Right forelimb (tissue), 1 donor: ENCODE data around the gene PKNOX2.

Experiments used
- DNase-seq: peaks from one replicate; pipeline ENCODE4 v3.0.0-alpha.2; 2018

The PKNOX2 gene

DNA sequence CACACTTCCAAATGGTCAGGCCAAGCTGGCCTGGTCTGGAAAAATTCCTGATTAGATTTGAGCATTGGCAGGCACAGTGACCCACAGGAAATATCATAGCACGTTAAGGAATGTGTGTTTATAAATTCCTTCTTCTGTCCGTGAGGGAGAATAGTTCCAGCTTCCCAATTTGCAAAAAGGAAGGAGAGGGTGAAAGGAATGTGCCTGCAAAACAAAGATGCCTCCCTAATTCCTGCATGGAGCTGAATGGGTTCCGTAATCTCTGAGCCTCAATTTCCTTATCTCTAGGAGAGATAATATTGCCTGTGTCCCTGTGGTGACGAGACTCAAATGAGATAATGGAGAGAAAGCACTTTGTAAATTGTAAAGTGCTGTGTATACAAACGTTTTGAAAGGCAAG is 226.4 kb downstream of the PKNOX2 start:
- DNase-seq, result no peak

GRCh38 chr11:125393331-125393730 is 228.8 kb downstream of the PKNOX2 start:
- no peak for DNase-seq

DNA sequence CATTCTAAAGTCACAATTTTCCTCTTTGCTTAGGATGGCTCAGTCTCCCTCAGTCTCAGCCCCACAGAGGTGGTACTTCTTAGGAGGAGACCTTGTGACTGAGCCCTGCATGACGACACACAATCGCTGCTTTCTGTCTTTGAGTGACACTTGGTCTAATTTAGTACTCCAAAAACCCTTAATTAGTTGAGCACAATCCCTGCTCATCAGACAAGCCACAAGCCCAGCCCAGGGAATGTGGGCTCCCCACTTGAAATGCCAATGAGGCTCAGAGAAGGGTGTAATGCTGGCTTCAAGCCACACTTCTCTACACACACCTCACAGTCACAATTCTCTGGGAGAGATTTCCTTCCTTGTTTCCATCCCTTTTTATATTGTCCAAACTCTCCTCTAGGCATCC is 229.7 kb downstream of the PKNOX2 start:
- no peak for DNase-seq

GRCh38 chr11:125397421-125397820 is 232.9 kb downstream of the PKNOX2 start:
- no peak for DNase-seq

DNA sequence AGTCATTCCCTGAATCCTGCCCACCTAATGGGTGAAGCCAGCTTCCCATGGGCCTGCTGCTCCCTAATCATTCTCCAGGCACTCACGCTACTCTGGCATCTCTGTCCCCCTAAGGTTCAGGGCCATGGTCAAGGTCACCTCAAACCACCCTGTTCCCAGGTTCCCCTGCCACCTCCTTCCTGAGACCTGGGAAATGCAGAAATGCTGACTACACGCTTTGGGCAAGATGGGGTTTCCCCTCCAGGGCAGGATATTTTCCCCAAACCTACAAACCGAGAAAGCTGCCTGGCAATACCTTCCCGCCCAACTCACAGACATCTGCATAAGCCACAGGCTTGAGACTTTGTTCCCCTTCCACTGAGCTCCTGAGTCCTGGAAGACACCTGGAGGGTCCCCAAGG is 233.9 kb downstream of the PKNOX2 start:
- no peak for DNase-seq

- no peak for DNase-seq
Observed at GRCh38 chr11:125398994-125399640, 234.6 kb downstream of the PKNOX2 start.

DNA sequence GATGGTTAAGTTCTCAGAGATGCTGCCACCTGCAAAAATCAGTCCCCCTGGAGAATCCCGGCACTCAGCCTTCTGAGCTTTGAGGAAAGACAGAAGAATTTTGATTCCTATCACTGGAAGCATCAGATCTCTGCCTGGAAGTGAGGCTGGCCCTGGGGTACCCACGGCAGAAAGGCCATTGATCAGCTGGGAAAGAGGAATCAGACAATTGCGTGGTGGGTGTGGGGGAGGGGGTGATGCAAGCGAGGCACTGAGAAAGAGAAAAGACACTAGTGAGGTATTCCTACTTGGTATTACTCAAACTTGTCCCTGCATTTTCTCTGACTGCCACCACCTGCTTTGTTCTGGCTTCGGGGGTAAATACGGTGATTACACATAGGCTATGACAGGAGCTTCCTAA is 235.4 kb downstream of the PKNOX2 start:
- DNase-seq, result no peak

DNA sequence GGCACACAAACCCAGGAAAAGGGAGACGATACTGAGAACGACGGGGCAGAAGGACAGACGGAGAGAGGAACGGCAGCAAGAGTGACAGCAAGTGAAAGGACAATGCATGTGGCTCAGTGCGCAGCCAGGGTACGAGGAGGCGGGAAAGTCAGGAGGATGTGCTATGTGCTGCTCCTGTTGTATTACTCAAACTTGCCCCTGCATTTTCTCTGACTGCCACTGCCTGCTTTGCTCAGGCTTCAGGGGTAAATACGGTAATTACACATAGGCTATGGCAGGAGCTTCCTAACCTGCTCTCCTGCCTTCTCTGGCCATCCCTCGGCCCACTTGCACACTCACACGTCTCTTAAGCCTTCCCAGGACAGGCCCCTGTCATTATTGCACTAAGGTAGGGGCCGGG is 236.7 kb downstream of the PKNOX2 start:
- no peak for DNase-seq

DNA sequence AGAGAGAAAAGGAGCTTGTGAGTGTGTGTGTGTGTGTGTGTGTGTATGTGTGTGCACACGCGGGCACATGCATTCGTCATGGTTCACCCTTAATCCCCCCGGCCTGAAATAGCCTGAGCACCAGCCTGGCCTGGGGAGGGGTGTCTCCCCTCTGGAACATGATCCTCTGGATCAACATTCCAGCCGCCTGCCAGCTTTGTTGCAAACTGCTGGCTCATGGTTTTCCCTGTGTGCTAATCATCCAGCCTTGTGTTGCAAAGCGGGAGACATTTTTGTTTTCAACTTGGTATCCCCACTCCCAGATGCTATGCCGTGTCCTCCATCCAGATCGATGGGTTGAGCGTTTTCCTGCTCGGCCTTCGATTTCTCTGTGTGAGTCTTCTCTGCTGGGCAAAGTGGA is 237.2 kb downstream of the PKNOX2 start:
- peak; percentile 72 for DNase-seq

- no peak for DNase-seq
Observed at GRCh38 chr11:125402435-125402834, 237.9 kb downstream of the PKNOX2 start.

DNA sequence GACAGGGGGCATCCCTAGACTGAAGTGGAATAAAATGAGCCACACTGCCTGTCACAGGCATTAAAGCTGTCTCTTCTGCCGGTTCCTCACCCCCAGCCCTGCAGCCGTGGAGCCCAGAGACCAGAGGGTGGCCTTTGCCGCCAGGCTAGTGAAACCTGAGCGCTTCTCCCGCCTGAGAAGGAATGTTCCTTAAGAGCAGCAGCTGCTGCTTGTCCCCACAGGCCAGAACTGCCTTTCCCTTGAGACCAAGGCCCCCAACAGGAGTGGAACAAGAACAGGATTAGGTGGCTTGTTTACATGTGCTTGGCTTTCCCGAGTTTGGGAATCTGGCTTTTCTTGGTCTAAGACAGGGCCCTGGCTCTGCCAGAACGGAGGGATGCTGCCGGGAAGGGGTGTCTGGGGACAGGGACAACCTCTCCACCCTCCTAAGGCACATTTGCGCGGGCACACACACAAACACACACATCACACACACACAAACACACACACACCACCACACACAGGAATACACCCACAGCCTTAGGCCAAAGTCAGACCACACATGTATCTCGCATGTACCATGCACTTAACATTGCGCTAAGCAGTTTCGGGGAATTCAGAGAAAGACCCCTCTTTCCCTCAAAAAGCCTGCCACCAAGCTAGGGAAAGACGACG is 239.7 kb downstream of the PKNOX2 start:
- DNase-seq, result no peak

GRCh38 chr11:125404811-125405790 is 240.6 kb downstream of the PKNOX2 start:
- DNase-seq, result peak; percentile 88

DNA sequence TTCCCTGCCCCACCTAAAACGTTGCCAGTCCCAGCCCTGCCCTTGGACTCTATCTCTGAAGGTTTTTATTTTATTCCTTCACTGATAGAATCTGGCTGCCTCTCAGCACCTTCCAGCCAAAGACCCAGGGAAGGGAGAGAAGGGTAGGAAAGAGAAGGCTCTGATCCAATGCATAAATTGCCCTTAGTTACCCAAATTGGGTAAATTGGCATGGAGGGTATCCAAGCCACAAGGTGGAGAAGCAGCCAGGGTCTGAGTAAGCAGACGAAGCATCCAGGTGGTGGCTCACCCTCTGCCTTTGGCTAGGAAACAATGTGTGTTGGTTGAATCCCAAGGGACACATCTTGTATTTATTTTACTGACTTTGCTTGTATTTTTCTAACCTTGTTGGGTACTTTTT is 242.5 kb downstream of the PKNOX2 start:
- DNase-seq, result no peak

GRCh38 chr11:125408311-125408711 is 243.8 kb downstream of the PKNOX2 start:
- DNase-seq, result no peak

DNA sequence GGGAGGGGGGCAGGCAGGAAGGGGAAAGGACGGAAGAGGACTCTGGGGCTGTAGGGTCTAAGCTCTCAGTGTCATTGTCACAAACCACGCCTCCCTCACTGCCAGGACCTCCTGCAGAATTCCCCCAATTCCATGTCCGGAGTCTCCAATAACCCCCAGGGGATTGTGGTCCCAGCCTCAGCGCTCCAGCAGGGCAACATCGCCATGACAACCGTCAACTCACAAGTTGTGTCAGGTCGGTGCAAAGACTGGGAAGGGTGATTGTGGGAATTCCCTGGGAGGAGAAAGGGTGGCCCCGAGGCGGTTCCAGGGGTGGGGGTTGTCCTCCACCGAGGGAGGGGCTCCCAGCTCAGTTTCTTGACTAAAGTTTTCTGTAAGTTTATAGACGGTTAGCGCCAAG is 245.5 kb downstream of the PKNOX2 start:
- DNase-seq, result no peak

DNA sequence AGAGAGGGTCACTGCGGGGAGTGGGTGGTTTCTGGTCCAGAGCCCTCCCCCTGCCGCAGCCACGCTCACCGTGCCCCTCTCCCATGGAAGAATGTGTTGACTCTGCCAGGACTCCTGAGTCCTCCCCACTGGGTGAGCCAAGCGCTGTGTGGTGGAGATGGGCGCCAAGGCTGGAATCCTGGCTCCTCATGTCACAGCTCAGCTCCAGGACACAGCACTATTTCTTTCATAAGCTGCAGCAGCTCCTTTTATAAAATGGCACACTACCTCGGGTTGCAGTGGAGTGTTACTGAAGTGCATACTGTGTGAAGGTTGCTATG is 247.6 kb downstream of the PKNOX2 start:
- no peak for DNase-seq

DNA sequence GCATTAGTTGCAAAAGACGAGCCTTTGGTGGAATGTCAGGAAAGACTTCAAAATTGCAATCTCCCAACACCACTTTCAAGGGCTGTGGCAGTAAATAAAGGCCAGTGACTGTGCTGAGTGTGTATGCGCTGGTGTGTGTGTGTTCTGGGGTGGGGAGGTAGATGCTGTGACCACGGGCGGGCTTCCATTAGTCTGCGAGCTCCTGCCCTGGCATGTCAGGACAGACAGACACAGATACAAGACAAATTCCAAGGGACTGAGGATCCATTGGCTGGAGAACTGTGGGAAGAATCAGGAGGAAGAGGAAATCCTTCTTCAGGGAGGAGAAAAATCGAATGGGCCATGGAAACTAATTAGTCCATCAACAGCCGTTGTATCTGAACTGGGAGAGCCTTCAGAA is 248.0 kb downstream of the PKNOX2 start:
- DNase-seq, result no peak

DNA sequence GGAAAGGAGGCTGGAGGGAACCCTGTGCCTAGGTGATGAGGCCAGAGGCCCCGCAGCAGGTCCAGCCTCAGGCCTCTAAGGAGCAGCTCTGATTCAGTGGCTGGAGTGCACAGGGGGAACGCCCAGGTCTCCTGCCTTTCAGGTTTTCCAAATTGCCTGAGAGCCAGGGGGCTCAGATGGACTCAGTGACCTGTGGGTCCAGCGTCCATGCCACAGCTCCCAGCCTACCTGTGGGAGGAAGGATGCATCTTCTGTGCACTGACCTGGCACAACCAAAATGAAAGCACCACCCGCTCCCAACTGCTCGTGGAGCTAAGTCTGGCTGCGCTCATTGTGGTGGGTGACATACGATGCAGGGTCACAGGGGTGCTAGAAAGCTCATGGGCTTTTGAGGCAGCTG is 248.7 kb downstream of the PKNOX2 start:
- DNase-seq, result no peak

DNA sequence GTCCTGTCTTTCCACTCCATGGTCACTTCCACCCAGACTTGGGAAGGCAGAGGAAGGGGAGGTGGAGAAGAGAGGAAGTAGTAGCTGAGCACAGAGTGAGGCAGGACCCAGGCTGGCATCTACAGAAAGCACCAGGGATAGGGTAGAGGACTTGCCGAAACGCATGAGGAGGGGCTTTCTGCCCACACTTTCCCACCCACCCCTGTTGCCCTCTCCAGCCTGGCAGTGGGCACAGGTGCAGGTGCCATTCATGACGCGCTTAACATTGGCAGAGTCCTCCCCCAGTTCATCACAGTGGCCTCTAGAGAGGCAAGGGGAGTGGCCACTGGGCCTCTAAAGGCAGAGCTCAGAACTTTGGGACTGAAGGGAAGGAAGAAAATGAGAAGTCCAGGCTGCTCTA is 249.6 kb downstream of the PKNOX2 start:
- DNase-seq, result no peak

DNA sequence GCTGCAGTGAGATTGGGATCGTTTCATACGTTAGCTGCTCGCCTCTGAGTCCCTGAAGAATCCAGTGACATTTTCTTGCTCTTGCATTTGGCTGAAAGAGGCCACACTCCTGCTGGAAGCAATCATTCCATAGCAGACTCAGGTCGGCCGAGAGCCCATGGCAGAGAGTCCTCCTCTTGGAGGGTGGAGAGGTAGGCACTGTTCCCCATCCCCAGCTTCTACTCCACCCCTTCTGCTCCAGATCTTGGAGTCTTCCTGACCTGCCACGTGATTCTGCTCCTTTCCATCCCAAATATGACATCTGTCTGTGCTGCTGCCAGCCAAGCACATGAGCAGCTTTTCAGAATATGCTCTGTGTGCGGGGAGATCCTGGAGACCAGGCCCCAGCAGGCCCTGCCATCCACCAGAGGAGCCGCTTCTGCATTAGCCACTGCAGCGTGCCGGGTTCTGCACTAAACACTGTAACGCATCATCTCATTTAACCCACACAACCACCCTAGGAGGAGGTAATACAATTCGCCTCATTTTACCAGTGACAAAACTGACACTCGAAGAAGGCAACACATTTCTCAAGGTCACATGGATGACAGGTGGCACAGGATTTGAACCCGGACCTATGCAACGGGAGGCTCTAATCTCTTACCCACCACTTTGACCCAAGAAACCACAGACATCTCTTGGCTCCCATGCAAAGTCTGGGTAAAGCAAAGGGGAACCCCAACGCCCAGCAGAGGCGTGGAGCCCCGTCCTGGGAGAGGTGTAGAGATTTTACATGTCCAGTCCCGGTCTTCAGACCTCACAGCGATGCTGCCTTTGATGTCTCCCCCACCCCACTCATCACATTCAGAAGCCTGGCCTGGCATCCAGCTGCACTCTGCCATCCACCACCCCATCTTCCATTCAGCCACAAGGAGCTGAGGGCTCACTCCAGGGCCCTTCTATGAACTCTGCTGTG is 252.7 kb downstream of the PKNOX2 start:
- no peak for DNase-seq

DNA sequence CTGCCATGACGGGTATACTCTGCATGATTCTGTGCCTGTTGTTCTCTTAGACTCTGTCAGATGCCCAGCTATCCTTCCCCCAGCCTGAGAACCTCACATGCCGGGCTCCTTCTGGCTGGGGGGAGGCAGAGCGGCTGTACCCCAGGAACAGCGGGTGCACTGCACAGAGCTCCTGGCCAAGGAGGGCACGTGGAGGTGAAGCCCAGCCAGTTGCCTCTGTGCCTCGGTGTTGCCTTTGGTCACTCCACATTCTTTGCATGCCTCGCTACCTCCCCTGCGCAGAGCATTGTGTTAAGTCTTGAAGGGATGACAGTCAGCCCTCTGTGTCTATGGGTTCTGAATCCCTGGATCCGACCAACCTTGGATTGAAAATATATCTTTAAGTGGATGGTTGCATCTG is 253.8 kb downstream of the PKNOX2 start:
- DNase-seq, result no peak

DNA sequence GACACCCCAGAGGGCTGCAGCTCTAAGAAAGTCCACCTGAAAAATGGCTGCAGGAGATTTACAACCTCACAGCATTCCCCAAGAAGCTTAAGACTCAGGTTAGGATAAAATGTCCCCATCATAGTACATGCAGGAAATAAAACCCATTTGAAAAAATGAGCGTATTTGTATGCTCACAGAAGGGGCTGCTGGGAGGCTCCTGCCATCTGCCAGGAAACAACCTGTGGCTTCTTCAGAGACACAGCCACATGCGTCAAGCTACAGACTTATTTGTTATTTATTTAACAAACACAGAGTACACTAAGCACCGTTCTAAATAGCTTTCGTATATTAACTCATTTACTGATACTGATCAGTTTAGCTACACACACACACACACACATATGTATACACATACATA is 258.1 kb downstream of the PKNOX2 start:
- no peak for DNase-seq
